Osteocyte (in vitro differentiated cells): ENCODE results near the gene EFR3B. TPM values are rescaled to one million over a fixed set of nuclear protein-coding genes. Genes with fewer than 3 reads are reported as not detected.

Experiments used
- DNase-seq: peaks from one replicate; pipeline ENCODE4 v3.0.0; 2021; ENCODE audit warnings: mixed read lengths; ENCODE audit not compliant: unreplicated experiment; ENCODE audit errors: extremely low spot score
- H3K27ac Mint-ChIP-seq: one replicate; pipeline ENCODE4 v1.8.0; 2021; ENCODE audit warnings: mild to moderate bottlenecking, mixed read lengths; ENCODE audit not compliant: unreplicated experiment
- H3K27me3 Mint-ChIP-seq: one replicate; pipeline ENCODE4 v1.8.0; 2021; ENCODE audit warnings: mixed read lengths; ENCODE audit not compliant: unreplicated experiment
- H3K36me3 Mint-ChIP-seq: one replicate; pipeline ENCODE4 v1.8.0; 2021; ENCODE audit warnings: mixed read lengths; ENCODE audit not compliant: unreplicated experiment
- H3K4me1 Mint-ChIP-seq: one replicate; pipeline ENCODE4 v1.8.0; 2021; ENCODE audit warnings: mixed read lengths; ENCODE audit not compliant: unreplicated experiment
- H3K4me3 Mint-ChIP-seq: one replicate; pipeline ENCODE4 v1.8.0; 2021; ENCODE audit warnings: mild to moderate bottlenecking, moderate library complexity, mixed read lengths; ENCODE audit not compliant: unreplicated experiment
- H3K9me3 Mint-ChIP-seq: one replicate; pipeline ENCODE4 v1.8.0; 2021; ENCODE audit warnings: mixed read lengths; ENCODE audit not compliant: unreplicated experiment
- CTCF ChIP-seq: fragments of 200-600 bp; sonication (generic); IDR thresholded peaks from 2 replicates; pipeline ENCODE4 v1.5.0; 2021; ENCODE audit warnings: antibody characterized with exemption, mild to moderate bottlenecking, moderate library complexity
- total RNA-seq: library from RNA; stranded (reverse); gene quantifications from 2 replicates; pipeline ENCODE4 v1.2.1, GENCODE V29; 2021

EFR3B gene
- total RNA-seq, 1 donor from 2014 or later, result 1.3 TPM

- Mint-ChIP-seq H3K4me3 (no peak overlapping the region), H3K9me3 (no peaks in the 10 kb centered on the region), H3K27me3 (no peaks in the 10 kb centered on the region), H3K36me3 (no peaks in the 10 kb centered on the region), H3K4me1 (peaks cover 19% of the 10 kb centered on the region), H3K27ac (no peak overlapping the region)
- DNase-seq, result no peak
- no peak for TF ChIP-seq CTCF
Observed at GRCh38 chr2:25071966-25072365, 30.1 kb downstream of the EFR3B start.

GRCh38 chr2:25072606-25073005, 30.7 kb downstream of the EFR3B start:
- Mint-ChIP-seq H3K27ac (no peak overlapping the region), H3K27me3 (no peaks in the 10 kb centered on the region), H3K36me3 (no peaks in the 10 kb centered on the region), H3K4me1 (peaks cover 22% of the 10 kb centered on the region), H3K4me3 (no peak overlapping the region), H3K9me3 (no peaks in the 10 kb centered on the region)
- TF ChIP-seq CTCF, result no peak
- no peak for DNase-seq

- H3K9me3 Mint-ChIP-seq, result no peaks in the 10 kb centered on the region
Observed at GRCh38 chr2:25073025-25073424, 31.1 kb downstream of the EFR3B start.

GRCh38 chr2:25073914-25074313, 32.0 kb downstream of the EFR3B start:
- no peak for DNase-seq
- no peak for TF ChIP-seq CTCF
- no peaks in the 10 kb centered on the region for H3K27me3 Mint-ChIP-seq
- H3K27ac Mint-ChIP-seq, result no peak overlapping the region
- no peak overlapping the region for H3K4me3 Mint-ChIP-seq
- peaks cover 34% of the 10 kb centered on the region for H3K4me1 Mint-ChIP-seq
- no peaks in the 10 kb centered on the region for H3K36me3 Mint-ChIP-seq
- no peaks in the 10 kb centered on the region for H3K9me3 Mint-ChIP-seq

More at GRCh38 chr2:25073025-25073424, 31.1 kb downstream of the EFR3B start:
- DNase-seq, result no peak
- H3K4me3 Mint-ChIP-seq, result no peak overlapping the region
- no peak overlapping the region for H3K27ac Mint-ChIP-seq
- H3K4me1 Mint-ChIP-seq, result peaks cover 25% of the 10 kb centered on the region
- no peaks in the 10 kb centered on the region for H3K36me3 Mint-ChIP-seq
- H3K27me3 Mint-ChIP-seq, result no peaks in the 10 kb centered on the region
- TF ChIP-seq CTCF, result no peak

GRCh38 chr2:25074826-25075225, 33.0 kb downstream of the EFR3B start:
- no peak for DNase-seq
- Mint-ChIP-seq H3K27ac (no peak overlapping the region), H3K9me3 (no peaks in the 10 kb centered on the region), H3K4me1 (peaks cover 36% of the 10 kb centered on the region), H3K27me3 (peaks cover 2% of the 10 kb centered on the region), H3K36me3 (no peaks in the 10 kb centered on the region), H3K4me3 (no peak overlapping the region)
- TF ChIP-seq CTCF, result no peak
